ENCODE data around the gene ADAMTS12.

The ADAMTS12 gene

GRCh38 chr5:33816791-33817190, 75.0 kb downstream of the ADAMTS12 start:
- in situ Hi-C loops (cut with MboI; ENCODE audit: low pct_unique_long_range_greater_than_20kb, low sequenced_read_pairs), result no loop called here
- DNase-seq, result no peak

DNA sequence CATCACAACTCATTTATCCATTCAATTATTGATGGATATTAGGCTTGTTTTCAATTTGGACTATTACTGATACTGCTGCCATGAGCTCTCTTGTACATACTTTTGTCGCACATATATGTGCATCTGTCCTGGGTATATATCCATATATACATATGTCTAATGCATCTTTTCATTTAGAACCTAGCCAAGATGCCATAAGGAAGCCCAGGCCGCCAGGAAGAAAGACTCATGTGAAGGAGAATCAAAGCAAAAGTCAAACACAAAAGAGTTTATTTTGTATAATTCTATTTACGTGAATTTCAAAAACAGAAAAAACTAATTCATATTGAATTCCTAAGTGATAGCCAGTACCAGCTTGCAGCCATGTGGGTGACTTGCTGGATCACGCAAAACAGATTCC, 79.0 kb downstream of the ADAMTS12 start:
- no peak for DNase-seq
- in situ Hi-C loops (cut with MboI; ENCODE audit: low pct_unique_long_range_greater_than_20kb, low sequenced_read_pairs), result no loop called here

GRCh38 chr5:33810491-33811120, 81.2 kb downstream of the ADAMTS12 start:
- in situ Hi-C loops (cut with MboI; ENCODE audit: low pct_unique_long_range_greater_than_20kb, low sequenced_read_pairs), result no loop called here
- no peak for DNase-seq

- DNase-seq, result no peak
- in situ Hi-C loops (cut with MboI; ENCODE audit: low pct_unique_long_range_greater_than_20kb, low sequenced_read_pairs), result no loop called here
Measured at GRCh38 chr5:33809936-33810335, 81.9 kb downstream of the ADAMTS12 start.

DNA sequence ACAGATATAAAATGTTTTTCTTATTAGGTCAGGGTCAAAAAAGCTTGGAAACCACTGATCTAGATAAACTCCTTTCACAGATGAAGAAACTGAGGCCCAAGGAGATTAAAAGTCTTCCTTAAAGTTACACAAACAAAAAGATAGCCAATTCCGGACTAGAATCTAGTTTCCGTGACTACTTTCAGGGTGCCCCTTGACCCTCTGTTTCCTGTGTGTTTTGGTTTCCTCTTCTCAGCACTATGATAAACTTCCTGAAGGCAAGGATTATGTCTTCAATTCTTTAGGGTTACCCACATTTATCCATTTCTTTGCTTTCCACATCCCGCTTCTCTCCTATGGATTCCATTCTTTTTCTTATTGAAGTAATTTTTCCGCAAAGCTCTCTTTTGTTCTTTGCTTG, 83.1 kb downstream of the ADAMTS12 start:
- in situ Hi-C loops (cut with MboI; ENCODE audit: low pct_unique_long_range_greater_than_20kb, low sequenced_read_pairs), result no loop called here
- no peak for DNase-seq

DNA sequence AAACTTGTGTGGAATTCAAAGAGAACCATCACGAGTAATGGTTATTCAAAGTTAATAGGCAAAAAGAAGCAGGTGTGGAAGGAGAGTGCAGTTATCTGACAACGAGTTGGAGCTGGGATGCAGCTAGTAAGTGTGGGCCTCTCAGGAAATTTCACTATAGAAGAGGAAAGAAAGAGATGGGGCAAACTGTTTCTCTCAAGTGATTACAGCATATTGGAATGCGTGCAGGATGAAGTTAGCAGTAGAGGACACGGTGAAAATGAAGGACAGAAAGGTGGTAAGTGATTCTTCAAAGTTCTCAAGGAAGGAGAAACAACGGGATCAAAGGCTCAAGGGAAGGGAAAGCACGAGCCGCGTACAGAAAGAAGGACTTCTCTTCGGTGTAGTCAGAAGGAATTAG, 84.0 kb downstream of the ADAMTS12 start:
- DNase-seq, result no peak
- in situ Hi-C loops (cut with MboI; ENCODE audit: low pct_unique_long_range_greater_than_20kb, low sequenced_read_pairs), result no loop called here

DNA sequence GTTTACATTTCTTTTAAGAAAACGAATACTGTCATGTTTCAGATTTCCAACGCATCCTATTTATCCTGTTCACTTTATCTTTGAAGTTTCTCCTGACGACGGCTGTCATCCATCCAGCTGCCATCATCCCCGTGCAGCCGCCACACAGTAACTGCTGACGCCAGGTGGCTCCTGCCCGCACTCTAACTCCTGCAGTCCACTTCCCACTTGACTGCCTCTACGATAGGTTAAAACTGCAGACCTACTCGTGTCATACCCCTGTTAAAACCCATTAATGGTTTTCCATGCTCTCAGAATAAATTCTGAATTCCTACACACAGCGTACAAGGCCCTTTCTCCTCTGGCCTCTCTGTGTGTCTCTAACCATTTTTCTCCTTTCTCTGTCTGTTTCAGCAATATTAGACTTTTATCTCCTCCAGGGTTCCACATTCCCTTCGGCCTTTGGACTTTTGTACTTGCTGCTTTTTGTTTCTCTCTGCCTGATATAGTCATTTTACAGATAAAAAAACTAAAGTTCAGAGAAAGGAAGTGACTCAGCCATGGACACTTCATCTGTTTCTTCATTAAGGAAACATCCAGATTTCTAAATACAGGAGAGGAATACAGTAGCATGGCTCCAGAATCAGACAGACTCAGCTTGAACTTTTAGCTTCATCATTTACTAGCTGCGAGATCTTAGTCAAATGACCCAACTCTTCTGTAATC, 84.9 kb downstream of the ADAMTS12 start:
- no peak for DNase-seq
- in situ Hi-C loops (cut with MboI; ENCODE audit: low pct_unique_long_range_greater_than_20kb, low sequenced_read_pairs), result no loop called here

DNA sequence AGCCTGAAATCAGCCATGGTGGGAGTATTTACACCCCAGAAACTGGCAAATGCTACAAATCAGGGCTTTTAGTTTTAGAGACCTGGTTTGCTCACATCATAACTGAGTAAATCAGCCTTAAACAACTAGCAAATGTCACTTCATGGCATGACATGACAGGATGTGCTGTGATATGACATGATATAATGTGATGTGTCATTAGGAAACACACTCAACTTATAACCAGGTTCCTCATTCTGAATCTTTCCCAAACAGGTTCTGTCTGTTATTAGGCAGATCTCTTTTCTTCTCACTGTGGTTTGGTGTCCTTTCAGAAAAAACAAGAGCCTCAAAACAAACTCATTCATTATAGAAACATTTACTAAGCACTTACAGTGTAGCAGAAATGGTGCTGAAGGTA, 90.5 kb downstream of the ADAMTS12 start:
- DNase-seq, result no peak
- in situ Hi-C loops (cut with MboI; ENCODE audit: low pct_unique_long_range_greater_than_20kb, low sequenced_read_pairs), result no loop called here

DNA sequence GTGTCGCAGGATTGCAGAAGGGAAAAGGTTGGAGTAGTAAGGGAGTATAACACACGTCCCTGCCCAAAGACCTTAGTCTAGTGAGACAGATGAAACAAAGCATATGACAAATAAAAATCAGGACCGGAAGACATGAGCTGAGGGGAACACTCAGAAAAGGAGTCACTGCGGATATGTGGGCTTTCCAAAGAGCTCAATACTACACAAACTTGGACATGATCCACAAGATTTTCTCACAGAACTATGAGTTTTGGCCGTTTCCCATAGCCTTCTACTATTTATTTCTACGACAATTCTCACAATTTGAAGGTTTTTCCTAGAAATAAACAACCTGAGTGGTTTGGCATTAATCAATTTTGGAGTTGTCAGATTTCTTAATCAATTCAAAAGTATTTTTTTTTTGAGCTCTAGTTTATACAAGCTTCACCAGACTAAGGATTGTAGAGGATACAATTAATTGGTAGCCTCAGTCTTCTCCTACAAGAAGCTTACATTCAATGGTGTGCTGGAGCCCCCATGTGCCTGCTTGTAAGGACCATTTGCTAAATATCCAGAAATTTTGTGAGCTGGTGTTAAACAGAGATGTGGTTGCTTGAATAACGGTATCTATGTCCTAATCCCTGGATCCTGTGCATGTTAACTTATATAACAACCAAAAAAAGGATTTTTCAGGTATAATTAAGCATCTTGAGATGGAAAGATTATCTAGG, 91.4 kb downstream of the ADAMTS12 start:
- in situ Hi-C loops (cut with MboI; ENCODE audit: low pct_unique_long_range_greater_than_20kb, low sequenced_read_pairs), result no loop called here
- DNase-seq, result no peak

GRCh38 chr5:33795496-33795895, 96.3 kb downstream of the ADAMTS12 start:
- DNase-seq, result no peak

GRCh38 chr5:33794550-33795181, 97.1 kb downstream of the ADAMTS12 start:
- DNase-seq, result no peak
- in situ Hi-C loops (cut with MboI; ENCODE audit: low pct_unique_long_range_greater_than_20kb, low sequenced_read_pairs), result no loop called here

More at GRCh38 chr5:33795496-33795895, 96.3 kb downstream of the ADAMTS12 start:
- in situ Hi-C loops (cut with MboI; ENCODE audit: low pct_unique_long_range_greater_than_20kb, low sequenced_read_pairs), result no loop called here

DNA sequence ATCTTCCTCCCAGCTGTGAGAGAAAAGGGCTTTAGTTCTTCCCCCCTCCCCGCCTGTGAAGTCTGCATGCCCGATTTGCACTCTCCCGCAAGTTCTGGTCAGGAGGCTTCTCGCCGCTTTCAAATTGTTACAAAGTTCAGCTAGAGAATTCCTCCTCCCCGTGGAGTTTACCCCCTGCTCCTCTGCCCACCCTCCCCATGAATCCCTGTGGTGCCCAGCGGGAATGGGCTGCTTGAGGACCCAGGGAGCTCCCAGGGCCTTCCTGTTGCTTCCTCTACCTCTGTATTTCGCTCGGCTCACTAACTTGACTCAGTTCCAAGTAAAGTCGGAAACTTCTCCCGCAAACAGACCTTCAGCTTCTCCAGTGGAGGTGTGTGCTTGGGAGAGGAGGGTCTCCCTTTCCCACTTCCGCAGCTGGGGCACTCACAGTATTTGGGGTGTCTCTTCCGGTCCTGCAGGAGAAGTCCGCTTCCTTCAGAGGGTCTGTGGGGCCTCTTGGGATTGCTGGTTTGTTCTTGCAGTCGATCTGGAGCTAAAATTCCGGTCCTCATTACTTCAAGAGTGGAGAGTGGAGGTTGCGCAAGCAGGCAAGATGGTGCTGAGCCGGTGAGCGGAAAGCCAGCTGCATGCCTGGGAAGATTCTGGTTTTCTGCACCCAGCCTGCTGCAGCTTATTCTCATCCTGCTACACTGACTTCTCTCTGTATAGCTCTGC, 97.8 kb downstream of the ADAMTS12 start:
- in situ Hi-C loops (cut with MboI; ENCODE audit: low pct_unique_long_range_greater_than_20kb, low sequenced_read_pairs), result no loop called here
- DNase-seq, result no peak

DNA sequence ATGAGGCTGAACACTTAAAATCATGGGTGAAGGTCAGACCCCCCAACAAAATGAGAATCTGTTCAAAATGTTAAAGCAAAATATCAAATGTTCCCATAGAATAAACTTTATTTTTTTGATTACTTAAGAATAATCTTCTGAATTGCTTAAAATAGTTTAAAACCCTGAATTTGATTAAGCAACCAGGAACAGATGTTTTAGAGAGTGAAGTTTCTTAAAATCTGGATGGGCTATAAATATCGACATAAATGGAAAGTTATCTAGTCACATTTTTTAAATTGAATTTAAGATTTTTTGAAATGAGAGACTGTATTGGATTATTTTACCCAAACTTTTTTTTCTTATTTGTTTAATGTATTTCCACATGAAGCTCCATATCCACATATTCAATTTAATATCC, 98.5 kb downstream of the ADAMTS12 start:
- in situ Hi-C loops (cut with MboI; ENCODE audit: low pct_unique_long_range_greater_than_20kb, low sequenced_read_pairs), result no loop called here
- no peak for DNase-seq

GRCh38 chr5:33792559-33792958, 99.2 kb downstream of the ADAMTS12 start:
- DNase-seq, result no peak
- in situ Hi-C loops (cut with MboI; ENCODE audit: low pct_unique_long_range_greater_than_20kb, low sequenced_read_pairs), result no loop called here

DNA sequence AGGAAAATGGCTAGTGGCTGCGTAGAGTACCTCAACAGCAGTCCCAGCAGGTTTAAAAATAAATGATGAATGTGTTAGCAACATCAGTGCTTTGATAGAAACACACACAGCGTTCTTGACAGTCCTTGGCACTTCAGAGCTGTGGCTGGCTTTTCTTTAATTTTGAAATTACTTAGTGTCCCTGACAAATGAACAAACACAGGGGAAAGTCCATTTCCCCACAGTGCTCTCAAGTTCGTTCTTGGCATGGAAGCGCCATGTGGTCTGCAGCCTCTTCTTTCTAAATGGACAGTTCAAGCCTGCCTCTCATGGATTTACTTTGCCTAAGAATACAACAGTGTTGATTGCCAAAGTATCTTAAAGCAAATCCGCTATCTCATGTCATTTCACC, 102.2 kb downstream of the ADAMTS12 start:
- in situ Hi-C loops (cut with MboI; ENCODE audit: low pct_unique_long_range_greater_than_20kb, low sequenced_read_pairs), result no loop called here
- no peak for DNase-seq

DNA sequence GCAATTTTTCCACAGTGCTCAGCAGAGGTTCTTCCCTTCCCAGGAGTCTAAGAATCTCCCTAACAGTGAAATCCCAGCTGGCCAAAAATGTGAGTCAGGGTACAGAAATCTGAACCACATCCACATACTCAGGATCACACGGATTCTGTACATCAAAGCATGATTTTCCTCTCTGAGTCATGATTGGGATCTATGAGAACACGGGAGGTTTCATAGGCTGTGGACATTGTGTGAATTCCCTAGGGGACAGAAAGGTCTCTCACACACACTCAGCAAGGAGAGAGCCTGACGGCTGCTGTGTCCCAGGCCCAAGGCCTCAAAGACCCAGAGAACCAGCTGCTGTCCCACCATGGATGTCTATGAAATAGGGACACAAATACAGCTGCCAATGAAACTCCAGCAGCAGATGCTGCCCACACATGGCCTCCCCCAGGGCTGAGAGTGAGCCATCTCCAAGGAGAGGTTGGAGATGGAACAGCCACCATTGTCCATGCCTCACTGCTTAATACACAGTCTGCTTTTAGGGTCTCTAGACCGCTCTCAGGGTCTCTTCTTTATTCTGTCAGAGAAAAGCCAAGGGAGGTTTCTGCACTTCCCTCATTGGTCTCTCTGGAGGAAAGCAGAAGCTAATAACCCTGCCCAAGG, 102.7 kb downstream of the ADAMTS12 start:
- in situ Hi-C loops (cut with MboI; ENCODE audit: low pct_unique_long_range_greater_than_20kb, low sequenced_read_pairs), result no loop called here
- no peak for DNase-seq

DNA sequence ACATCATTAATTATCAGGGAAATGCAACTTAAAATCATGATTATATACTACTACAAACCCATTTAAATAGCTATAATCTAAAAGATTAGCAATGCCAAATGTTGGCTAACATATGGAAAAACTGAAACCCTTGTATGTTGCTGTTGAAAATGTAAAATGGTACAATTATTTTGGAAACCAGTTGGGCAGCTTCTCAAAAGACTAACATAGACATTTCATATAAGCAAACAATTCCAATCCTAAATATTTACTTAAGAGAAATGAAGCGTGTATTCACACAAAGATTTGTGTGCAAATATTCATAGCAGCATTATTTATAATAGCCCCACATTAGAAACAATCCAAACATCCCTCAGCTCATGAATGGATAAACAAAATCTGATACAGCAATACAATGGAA, 106.2 kb downstream of the ADAMTS12 start:
- in situ Hi-C loops (cut with MboI; ENCODE audit: low pct_unique_long_range_greater_than_20kb, low sequenced_read_pairs), result no loop called here
- no peak for DNase-seq

DNA sequence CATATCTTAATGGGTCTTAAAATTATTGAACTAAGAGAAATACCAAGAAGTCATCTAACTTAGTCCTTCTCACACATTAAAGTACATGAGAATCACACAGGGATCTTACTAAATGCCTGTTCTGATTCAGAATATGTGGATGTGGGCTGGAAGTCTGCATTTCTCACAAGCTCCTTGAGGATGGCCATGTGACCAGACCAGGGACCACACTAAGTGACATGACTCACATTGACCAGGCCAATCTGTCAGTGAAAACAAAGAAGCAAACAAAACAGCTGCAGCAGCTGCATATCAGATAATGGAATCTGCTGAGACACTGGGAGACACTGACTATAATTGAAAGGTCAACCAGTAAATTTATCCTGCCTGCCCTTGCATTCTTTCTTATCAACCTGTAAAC, 110.5 kb downstream of the ADAMTS12 start:
- in situ Hi-C loops (cut with MboI; ENCODE audit: low pct_unique_long_range_greater_than_20kb, low sequenced_read_pairs), result no loop called here
- no peak for DNase-seq

- in situ Hi-C loops (cut with MboI; ENCODE audit: low pct_unique_long_range_greater_than_20kb, low sequenced_read_pairs), result no loop called here
- no peak for DNase-seq
Measured at GRCh38 chr5:33776151-33776660, 115.6 kb downstream of the ADAMTS12 start.

All from KBM-7 (cell line).